Measurements from ENCODE around the gene PCNX3.
A peak's percentile ranks its signal among the peaks of the same experiment; 100 is the strongest.

Gene PCNX3

GRCh38 chr11:65599955-65600246 is 15.7 kb upstream of the PCNX3 start:
- no peak for DNase-seq

- no peak for DNase-seq
Observed at GRCh38 chr11:65604258-65604657, 11.3 kb upstream of the PCNX3 start.

- no peak for DNase-seq
Observed at GRCh38 chr11:65606876-65607613, 8.5 kb upstream of the PCNX3 start.

GRCh38 chr11:65607614-65608426 is 7.8 kb upstream of the PCNX3 start:
- no peak for DNase-seq

GRCh38 chr11:65609229-65609628 is 6.3 kb upstream of the PCNX3 start:
- DNase-seq: no peak

GRCh38 chr11:65609665-65610064 is 5.9 kb upstream of the PCNX3 start:
- DNase-seq: no peak

- DNase-seq: no peak
Observed at GRCh38 chr11:65610404-65610803, 5.2 kb upstream of the PCNX3 start.

GRCh38 chr11:65611028-65611757 is 4.4 kb upstream of the PCNX3 start:
- no peak for DNase-seq

- DNase-seq: no peak
Observed at GRCh38 chr11:65611758-65612603, 3.6 kb upstream of the PCNX3 start.

- no peak for DNase-seq
Observed at GRCh38 chr11:65612691-65613090, 2.9 kb upstream of the PCNX3 start.

GRCh38 chr11:65613091-65613928 is 2.3 kb upstream of the PCNX3 start:
- DNase-seq: peak; percentile 15

GRCh38 chr11:65615950-65616574 is 486 bp downstream of the PCNX3 start:
- DNase-seq: no peak

GRCh38 chr11:65616575-65617001 is 1.0 kb downstream of the PCNX3 start:
- peak; percentile 19 for DNase-seq

GRCh38 chr11:65617136-65617850 is 1.7 kb downstream of the PCNX3 start:
- no peak for DNase-seq

- DNase-seq: no peak
Observed at GRCh38 chr11:65617990-65618751, 2.6 kb downstream of the PCNX3 start.

- no peak for DNase-seq
Observed at GRCh38 chr11:65618763-65619162, 3.2 kb downstream of the PCNX3 start.

GRCh38 chr11:65619281-65619928 is 3.8 kb downstream of the PCNX3 start:
- no peak for DNase-seq

GRCh38 chr11:65620666-65621065 is 5.1 kb downstream of the PCNX3 start:
- no peak for DNase-seq

GRCh38 chr11:65621460-65621859 is 5.9 kb downstream of the PCNX3 start:
- DNase-seq: no peak

Data from activated naive CD4-positive, alpha-beta T cell treated with Interleukin-2 at 50 U/mL for 16 hours (primary cell).